ENCODE measurements around the gene PET100.

- TF ChIP-seq CEBPB (IDR thresholded peaks at IDR 0.05): no peak
- TF ChIP-seq TAF1 (IDR thresholded peaks at IDR 0.05; ENCODE audit: low read depth): no peak
- no peak for TF ChIP-seq NFIC (IDR thresholded peaks at IDR 0.05)
- TF ChIP-seq EGR1 (IDR thresholded peaks at IDR 0.05): no peak
Observed at GRCh38 chr19:7598180-7598579, 31.4 kb upstream of the PET100 start.
